GM21381 (cell line): ENCODE results near the gene NUP93.
"Not testable (repeated sequence)": the region's sequence is repeated elsewhere in the genome, so short reads cannot be mapped to it uniquely, and the experiment has no call there.

Experiments used
- ATAC-seq: cut with Tn5 transposase; IDR thresholded peaks from one replicate; pipeline ENCODE4 v1.9.1; 2021; ENCODE audit warnings: mild to moderate bottlenecking, moderate library complexity; ENCODE audit not compliant: unreplicated experiment

The NUP93 gene

GRCh38 chr16:56810954-56811353 is 81.0 kb downstream of the NUP93 start:
- ATAC-seq, result no peak

GRCh38 chr16:56811602-56812001 is 81.7 kb downstream of the NUP93 start:
- not testable (repeated sequence) for ATAC-seq

DNA sequence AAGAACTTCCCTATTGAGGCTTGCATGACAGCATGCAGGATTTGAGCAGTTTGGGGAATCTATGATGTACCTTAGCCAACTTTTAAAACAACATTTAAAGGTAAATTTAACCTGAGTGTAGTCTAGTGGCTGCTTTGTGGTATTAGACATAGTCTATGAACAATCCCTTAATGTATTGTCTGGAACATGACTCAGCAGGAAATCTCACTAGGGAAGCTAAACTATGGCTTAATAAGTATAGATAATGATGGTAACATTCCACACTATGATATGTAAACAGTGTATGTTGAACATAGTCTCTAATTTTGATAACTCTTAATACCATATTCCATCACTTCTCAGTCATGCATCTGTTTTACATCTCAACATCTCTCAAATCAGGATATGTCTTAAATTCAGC is 83.0 kb downstream of the NUP93 start:
- no peak for ATAC-seq

DNA sequence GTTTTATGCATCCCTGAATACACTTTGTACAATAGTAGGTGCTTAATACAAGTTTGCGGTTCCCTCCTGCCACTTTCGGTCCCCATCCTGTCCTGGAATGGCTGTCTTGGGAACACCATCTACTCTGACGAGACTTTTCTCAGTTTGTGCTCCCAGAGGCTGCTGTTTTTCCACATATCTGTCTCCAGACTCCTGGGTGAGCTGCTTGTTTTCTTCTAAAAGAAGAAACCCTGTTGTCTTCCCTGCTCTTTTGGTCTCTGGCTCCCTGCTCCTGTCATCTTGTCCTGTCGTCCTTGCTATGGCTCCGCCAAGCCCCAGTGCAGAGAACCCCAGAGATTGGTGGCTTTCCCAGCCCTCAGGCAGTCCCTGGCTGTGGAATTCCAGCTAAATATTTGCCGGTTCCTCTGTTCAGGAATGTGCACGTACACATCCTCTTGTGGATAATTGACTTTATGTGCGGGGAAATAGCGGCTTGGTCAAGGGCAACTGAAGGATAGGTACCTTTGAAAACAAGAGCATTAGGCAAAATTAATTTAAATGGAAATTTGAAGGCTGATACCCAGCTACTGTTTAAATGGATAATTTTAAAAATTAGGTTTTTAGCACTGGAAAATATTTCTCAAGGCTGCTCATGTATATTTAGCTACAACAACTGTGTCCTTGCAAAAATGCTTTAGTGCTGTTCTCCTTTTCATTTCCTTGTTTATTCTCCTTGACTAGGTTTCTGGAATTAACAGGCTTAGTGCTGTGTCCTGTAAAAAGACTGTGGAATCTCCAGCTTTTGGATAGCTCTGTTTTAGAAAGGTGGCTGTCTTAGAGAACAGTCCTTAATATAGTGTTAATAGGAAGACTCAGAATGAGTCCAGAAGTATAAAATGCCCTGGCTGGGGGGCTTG is 84.9 kb downstream of the NUP93 start:
- no peak for ATAC-seq

- ATAC-seq, result no peak
These were observed 85.8 kb downstream of the NUP93 start for GRCh38 chr16:56815721-56816120.

DNA sequence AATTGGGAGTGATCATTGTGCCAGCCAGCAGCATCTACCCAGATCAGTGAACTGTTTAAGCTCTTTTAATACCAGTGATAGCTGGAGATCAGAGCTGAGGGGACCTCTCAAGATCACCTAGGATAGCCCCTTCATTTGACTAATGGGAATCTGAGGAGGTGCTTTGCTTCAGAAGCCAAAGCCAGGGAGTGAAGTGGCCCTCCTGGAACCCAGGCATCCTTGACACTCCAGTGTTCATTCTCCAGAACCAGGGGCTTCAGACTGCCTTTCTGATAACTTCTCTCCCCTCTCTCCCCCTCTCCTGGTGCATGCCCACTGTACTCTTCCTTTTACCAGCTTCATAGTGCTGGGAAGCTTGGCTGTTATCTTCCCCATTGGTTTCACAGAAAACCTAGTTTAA is 87.1 kb downstream of the NUP93 start:
- ATAC-seq, result no peak

DNA sequence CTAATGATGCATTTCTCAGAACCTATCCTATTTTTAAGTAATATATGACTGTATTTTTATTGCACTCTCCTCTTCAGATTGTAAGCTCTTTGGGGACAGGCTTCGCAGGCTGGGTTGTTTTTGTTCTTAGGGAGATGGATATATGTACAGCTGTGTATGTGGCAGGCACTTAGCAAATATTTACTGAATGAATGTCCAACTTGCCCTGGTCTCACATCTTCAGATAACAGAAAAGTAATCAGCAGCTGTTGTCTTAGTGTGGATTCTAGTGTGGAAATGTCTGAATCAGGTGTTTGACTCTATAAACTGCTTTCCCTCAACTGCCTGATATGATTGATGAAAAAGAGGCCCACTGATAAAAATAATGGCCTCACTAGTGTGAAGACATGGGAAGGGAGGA is 88.0 kb downstream of the NUP93 start:
- no peak for ATAC-seq

GRCh38 chr16:56823081-56823733 is 93.3 kb downstream of the NUP93 start:
- ATAC-seq, result no peak

DNA sequence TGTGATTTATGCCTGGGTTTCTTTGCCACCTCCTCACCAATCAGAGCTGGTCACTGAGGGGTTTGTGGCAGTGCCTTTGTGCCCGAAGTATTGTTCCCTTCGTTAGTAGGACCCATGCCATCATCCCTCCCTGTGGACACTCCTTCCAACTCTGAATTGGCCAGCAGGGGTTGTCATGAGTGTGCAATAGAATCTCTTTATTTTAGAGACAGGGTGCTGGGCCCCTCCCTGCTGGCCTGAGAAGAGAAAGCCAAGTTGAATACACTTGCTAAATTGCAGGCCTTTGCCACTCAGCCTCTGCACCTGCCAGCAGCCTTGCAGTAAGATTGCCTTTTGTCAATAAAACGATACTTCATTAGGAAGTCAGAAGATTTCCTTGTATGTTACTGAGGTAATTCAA is 94.4 kb downstream of the NUP93 start:
- ATAC-seq, result no peak

GRCh38 chr16:56824804-56825203 is 94.9 kb downstream of the NUP93 start:
- ATAC-seq, result no peak

- no peak for ATAC-seq
These were observed 95.9 kb downstream of the NUP93 start for GRCh38 chr16:56825826-56826225.

GRCh38 chr16:56828647-56829046 is 98.7 kb downstream of the NUP93 start:
- no peak for ATAC-seq

DNA sequence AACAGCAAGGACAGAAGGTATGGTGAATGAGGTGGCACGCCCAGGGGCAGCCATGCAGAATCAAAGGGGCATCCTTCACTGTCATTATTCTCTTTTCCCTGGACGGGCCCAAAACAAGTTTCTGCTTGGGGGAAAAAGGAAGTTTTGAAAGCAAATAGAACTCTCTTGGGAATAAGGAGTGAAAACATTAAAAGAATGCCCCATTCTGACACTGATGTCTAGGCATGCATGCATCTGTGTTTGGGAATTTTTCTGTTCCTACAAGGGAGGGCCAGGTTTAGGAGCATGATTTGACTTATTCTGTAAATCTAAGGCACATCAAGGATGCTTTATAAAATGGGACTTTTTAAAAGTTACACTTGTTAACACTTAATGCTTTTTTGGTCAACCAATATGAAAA is 100.7 kb downstream of the NUP93 start:
- ATAC-seq, result no peak

DNA sequence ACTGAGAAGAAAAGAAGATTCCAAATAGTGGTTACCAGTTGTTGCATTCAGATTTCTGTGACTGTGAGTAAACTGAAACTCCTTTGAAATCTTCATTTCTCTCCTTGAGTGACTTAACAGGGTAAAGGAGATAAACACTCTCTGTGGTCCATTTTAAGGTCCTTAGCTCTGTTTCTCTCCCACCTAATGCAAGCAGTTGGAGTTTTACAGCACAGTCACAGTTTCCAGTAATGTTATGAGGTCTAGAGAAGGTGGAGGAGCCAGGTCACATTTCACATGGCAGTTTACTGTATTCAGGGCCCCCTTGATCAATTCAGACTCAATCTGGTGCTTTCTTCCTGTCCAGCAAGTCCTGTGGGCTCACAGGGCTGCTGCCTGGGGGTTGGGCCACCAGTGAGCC is 102.8 kb downstream of the NUP93 start:
- ATAC-seq, result no peak

DNA sequence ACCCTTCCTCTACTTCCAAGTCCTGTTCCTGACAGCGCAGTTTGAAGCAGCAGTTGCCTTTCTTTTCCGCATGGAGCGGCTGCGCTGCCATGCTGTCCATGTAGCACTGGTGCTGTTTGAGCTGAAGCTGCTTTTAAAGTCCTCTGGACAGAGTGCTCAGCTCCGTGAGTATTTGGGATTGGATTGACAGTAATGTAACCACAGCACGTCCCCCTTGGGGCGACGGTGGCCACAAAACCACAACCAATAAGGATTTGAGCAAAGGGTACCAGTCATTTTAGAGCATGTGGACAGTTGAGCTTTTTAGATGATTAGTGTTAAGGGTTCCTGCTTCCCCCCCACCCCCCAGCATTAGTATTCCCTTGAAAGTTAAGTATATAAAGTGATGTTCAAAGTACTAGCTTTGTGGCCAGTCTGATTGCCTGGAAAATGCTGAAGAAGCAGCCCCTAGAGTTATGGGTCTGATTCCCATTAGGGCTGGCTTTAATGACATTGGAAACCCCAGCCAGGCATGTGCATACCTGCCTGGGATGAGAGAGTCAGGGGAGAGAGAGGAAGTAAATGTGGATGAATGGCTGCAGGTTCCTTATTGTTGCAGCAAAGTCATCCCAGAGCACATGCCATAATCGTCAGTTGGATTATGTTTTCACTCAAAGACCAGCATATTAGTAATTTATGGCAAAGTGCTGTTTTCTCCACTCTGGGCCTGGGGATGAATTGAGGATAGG is 103.5 kb downstream of the NUP93 start:
- no peak for ATAC-seq

DNA sequence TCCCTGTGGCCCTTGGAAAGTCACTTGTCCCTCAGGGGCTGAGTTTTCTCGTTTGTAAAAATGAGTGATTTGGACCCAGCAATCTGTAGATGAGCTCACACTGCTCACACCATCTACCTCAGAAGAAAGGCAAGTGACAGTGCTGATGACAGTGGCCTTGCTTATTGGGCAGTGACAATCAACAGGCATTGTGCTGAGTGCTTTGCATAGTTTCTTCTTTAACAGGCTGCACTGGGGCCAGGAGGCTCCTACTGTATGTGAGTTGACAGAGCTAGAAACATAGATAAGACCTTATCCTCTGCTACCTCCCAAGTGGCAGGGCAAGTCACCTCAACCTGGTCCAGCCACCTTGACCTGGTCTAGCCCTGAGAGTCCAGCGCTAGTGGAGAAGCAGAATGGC is 105.4 kb downstream of the NUP93 start:
- ATAC-seq, result no peak

- no peak for ATAC-seq
These were observed 106.7 kb downstream of the NUP93 start for GRCh38 chr16:56836410-56837230.

DNA sequence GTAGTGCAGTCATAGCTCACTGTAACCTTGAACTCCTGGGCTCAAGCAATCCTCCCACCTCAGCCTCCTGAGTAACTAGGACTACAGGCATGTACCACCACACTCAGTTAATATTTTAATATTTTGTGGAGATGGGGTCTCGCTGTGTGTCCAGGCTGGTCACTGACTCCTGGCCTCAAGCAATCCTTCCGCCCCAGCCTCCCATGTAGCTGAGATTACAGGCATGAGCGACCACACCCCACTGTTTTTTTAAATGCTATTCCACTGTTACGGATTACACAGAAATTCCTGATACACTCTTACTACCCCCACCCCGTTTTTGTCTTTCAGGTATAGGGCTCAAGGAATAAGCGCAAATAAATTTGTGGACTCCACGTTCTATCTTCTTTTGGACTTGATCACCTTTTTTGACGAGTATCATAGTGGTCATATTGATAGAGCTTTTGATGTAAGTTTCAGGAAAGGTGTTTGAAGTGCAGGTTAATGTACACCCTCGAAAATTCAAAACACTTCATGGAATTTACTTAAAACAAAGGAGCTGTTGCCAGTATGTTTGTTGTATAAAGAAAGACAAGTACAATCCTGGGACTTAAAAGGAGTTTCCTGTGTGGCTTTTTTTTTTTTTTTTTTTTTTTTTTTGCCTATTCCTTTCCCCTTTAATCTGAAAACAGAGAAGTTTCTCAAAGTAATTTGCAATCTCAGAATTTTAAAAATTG is 108.9 kb downstream of the NUP93 start:
- no peak for ATAC-seq

DNA sequence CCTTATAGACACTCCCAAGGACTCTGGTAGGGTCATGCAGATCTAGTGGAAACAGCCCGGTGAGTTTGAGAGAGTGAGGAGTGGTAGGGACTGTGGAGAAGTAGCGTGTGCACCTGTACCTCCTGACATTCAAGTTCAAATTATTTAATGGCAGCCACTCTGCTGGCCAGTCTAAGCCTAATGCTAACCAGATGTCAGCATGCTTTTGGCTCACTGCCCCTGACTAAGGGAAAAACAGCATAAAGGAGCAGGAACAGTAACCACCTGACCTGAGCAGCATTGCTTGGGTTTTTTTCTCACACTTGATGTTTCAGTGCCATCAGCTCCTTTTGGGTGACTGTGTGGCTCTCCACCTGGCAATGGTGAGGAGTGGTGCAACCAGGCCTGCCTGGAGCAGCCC is 111.3 kb downstream of the NUP93 start:
- no peak for ATAC-seq

DNA sequence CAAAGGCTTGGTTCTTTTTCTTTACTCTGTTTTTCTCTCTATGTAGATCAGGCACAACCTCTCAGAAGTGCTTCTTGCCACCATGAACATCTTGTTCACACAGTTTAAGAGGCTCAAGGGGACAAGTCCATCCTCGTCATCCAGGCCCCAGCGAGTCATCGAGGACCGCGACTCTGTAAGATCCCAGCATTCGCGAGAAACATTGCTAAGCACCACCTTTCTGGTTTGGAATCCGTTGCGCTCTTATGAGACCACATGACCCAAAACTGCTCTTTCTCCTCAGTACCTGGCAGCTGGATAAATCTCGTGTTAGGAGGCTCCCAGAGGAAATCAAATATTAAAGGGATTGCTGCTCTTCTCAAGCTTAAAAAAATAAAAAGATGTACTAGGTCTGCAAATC is 111.7 kb downstream of the NUP93 start:
- no peak for ATAC-seq
